Non-pigmented ciliary epithelial cell (primary cell): ENCODE results near the gene OR6J1.
"Not testable (repeated sequence)": the region's sequence is repeated elsewhere in the genome, so short reads cannot be mapped to it uniquely, and the experiment has no call there.

Experiments
- DNase-seq: peaks from one replicate; pipeline ENCODE4 v3.0.0-alpha.2; 2010; ENCODE audit warnings: low read depth

OR6J1 gene

DNA sequence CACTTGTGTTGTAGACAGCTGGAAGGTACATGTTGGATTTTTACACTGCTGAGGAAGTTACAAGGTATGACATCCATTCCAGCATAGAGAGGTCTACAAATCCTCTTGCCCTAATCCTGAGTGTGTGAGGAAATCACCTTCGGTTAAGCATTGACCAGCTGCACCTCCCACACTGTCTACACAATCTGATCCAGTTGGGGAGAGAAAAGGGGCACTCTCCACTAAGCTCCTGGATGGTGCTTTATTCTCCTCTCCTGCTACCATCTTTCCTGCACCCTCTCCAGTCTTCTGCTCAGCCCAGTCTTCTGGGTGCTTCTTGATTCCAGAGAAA, at the start of gene OR6J1:
TSS of gene OR6J1 (minus strand) at position 48 of the 331 bp plus-strand sequence. CDS start 9,541 bp downstream, outside the sequence.
- no peak for DNase-seq

GRCh38 chr14:22692194-22692593, 48.0 kb upstream of the OR6J1 start:
- DNase-seq: no peak

DNA sequence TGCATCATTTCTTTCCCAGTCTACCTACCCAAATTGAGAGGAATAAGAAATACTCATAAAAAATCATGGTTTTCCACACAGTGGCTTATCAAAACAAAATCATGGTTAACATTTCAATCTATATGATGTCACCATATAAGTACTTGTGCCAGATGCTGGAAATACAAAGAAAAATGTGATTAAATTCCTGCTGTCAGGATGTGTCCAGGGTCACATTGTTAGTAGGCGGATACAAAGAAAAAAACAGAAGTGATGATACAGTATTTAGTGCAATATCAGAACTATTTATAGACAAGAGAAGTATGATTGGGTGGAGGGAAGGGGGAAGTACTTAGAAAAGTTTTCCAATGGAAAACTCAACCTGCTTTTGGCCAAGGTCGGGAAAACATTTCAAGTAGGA, 47.0 kb upstream of the OR6J1 start:
- peak; percentile 92 for DNase-seq

- peak; percentile 99 for DNase-seq
These were observed 45.0 kb upstream of the OR6J1 start for GRCh38 chr14:22689199-22689598.

- DNase-seq: not testable (repeated sequence)
These were observed 43.8 kb upstream of the OR6J1 start for GRCh38 chr14:22687969-22688368.

DNA sequence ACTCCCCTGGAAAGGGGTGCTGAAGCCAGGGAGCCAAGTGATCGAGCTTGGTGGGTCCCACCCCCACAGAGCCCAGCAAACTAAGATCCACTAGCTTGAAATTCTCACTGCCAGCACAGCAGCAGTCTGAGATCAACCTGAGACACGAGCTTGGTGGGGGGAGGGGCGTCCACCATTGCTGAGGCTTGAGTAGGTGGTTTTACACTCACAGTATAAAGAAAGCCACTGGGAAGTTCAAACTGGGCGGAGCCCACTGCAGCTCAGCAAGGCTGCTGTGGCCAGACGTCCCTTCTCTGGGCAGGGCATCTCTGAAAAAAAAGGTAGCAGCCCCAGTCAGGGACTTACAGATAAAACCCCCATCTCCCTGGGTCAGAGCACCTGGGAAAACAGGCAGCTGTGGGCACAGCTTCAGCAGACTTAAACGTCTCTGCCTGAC, 42.0 kb upstream of the OR6J1 start:
- DNase-seq: not testable (repeated sequence)

GRCh38 chr14:22685467-22685866, 41.3 kb upstream of the OR6J1 start:
- DNase-seq: no peak

GRCh38 chr14:22683428-22683827, 39.3 kb upstream of the OR6J1 start:
- not testable (repeated sequence) for DNase-seq

- DNase-seq: no peak
These were observed 34.1 kb upstream of the OR6J1 start for GRCh38 chr14:22678221-22678620.

- DNase-seq: not testable (repeated sequence)
These were observed 33.4 kb upstream of the OR6J1 start for GRCh38 chr14:22677551-22677950.

- no peak for DNase-seq
These were observed 27.5 kb upstream of the OR6J1 start for GRCh38 chr14:22671622-22672021.

GRCh38 chr14:22668863-22669262, 24.7 kb upstream of the OR6J1 start:
- no peak for DNase-seq

GRCh38 chr14:22668417-22668816, 24.3 kb upstream of the OR6J1 start:
- DNase-seq: no peak

GRCh38 chr14:22667881-22668280, 23.7 kb upstream of the OR6J1 start:
- DNase-seq: no peak

- DNase-seq: no peak
These were observed 22.2 kb upstream of the OR6J1 start for GRCh38 chr14:22666203-22666893.

DNA sequence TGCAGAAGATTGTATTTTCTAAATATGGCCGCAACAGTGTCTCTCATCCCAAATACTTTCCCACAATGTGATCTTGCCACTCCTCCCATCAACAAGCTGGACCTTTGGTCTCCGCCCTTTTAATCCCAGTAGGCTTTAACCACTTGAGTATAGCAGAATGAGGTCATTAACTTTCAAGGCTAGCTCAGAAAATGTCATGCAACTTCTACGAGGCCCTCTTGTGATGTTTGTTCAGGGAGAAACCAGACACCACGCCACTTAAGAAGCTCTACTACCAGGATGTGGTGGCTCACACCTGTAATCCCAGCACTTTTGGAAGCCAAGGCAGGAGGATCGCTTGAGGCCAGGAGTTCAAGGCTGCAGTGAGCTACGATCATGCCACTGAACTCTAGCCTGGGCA, 20.1 kb upstream of the OR6J1 start:
- DNase-seq: no peak

DNA sequence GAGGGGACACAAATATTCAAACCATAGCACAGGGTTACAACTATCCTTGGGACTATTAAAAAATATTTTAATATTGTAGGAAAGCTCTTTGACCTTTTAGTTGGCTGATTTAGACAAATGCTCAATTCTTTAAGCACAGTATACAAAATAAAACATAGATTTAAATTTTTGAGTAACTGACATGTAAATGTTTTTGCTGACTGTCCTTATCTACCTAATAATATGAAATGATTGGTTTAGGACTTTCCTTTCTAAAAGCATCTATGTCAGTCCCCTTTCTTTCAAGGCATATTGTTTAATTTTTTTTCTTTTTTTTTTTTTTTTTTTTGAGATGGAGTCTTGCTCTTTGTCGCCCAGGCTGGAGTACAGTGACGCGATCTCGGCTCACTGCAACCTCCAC, 16.5 kb upstream of the OR6J1 start:
- no peak for DNase-seq

DNA sequence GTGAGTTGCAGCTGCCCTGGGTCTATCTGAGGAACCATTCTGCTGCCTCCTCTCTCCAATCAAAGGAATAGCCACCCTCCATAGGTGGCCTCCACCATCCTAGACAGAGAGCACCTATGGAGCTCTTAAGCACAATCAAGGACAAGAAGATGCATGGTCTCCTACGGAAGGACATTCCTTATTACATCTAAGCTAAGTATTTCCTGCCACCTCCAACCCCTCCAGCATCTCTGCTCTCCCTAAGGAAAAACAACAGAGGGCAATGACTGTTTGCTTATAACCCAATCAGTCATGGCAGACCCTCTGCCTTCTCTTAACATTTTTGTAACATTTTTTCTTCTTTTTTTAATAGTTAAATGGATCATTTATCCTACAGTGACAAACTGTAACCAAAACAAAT, 14.8 kb upstream of the OR6J1 start:
- no peak for DNase-seq

GRCh38 chr14:22657861-22658260, 13.7 kb upstream of the OR6J1 start:
- peak; percentile 46 for DNase-seq

DNA sequence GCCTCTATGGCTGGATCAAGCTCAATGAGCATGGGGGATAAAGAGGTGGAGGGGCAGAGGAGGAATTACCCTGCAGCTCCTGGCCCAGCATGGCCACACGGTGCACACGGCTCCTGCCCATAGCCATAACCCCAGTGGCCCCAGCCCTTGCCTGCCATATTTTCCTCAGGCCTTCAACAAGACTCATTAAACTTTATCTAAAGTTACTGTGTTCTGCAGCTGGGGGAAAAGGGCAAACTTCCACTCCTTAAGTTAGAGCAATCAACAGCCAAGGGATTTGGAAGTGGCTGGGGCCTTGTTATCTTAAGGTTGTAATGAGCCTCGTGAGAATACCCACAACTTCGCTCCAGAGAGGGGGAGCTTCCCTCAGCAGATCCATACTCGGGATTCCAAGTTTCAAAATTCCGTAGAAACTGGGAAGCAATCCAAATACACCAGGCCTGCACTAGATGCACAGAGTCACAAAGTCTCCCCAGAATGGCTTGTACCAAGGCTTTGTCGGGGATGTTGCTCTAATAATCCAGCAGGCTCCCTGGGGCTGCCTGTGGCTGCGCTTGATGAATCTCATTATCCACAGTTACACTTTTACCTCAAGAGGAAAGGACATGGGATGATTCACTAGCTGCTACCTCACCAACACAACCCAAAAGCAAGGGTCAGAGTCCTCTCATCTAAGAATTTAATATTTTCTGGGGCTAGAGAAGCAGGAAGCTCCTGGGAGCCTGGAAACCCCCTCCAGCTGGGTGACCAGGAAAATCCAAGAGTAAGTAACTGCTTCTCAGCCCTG, 13.0 kb upstream of the OR6J1 start:
- peak; percentile 37 for DNase-seq

GRCh38 chr14:22656226-22656625, 12.1 kb upstream of the OR6J1 start:
- DNase-seq: no peak

- no peak for DNase-seq
These were observed 9.0 kb upstream of the OR6J1 start for GRCh38 chr14:22653012-22653621.

DNA sequence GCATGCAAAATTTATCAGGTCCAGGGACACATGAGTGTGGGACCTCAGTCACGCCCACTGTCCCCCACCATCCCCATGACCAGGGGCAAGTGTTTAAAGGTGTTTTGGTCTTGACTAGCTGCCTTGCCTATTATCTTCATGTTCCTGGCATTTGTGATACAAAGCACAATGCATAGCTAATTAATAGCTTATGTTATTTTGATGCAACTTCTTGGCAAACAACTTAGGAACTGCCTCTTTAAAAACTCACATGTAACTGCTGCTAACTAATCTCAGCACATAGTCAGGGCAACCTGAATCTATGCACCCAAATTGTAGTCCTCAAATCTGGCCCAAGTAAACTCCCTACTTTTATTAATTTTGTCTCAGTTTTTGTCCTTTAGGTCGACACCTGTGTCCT, 7.4 kb upstream of the OR6J1 start:
- no peak for DNase-seq
